Breast epithelium (tissue), 3 donors: Measurements from ENCODE around the gene MAST4.

Experiments
- POLR2AphosphoS5 ChIP-seq, 3 donors: sonication (generic); formaldehyde crosslinking; IDR thresholded peaks; one replicate each; pipeline ENCODE4 v1.6.1; 2017; ENCODE audit warnings: antibody characterized with exemption in 3 of 3
- TF ChIP-seq, protein P1 (sequence below), 3 donors: fragments of 450-650 bp; IDR thresholded peaks; one replicate each; pipeline ENCODE4 v1.5.1; 2016 to 2017; ENCODE audit warnings: antibody characterized with exemption in 3 of 3, mild to moderate bottlenecking in 3 of 3, moderate library complexity in 3 of 3

DNA sequence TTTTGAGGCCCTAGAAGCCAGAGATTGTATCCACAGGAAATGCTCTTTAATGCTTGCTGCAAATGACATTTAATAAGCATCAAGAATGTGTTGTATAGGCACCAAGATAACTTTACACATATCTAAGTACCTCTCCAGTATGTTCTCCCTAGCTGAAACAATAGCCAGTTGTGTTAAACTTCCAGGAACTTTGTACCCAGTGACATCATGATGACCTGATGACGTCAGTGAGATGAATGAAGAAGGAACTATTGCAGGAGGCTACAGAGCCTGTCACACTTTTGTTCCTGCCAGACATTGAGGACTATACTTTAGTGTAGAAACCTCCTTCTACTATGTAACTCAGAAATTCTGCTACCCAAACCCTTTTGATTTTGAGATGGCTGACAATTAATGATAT lies 470.6 kb downstream of the MAST4 start:
- TF ChIP-seq, protein P1, sequence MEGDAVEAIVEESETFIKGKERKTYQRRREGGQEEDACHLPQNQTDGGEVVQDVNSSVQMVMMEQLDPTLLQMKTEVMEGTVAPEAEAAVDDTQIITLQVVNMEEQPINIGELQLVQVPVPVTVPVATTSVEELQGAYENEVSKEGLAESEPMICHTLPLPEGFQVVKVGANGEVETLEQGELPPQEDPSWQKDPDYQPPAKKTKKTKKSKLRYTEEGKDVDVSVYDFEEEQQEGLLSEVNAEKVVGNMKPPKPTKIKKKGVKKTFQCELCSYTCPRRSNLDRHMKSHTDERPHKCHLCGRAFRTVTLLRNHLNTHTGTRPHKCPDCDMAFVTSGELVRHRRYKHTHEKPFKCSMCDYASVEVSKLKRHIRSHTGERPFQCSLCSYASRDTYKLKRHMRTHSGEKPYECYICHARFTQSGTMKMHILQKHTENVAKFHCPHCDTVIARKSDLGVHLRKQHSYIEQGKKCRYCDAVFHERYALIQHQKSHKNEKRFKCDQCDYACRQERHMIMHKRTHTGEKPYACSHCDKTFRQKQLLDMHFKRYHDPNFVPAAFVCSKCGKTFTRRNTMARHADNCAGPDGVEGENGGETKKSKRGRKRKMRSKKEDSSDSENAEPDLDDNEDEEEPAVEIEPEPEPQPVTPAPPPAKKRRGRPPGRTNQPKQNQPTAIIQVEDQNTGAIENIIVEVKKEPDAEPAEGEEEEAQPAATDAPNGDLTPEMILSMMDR (IDR thresholded peaks at IDR 0.05): no peak
- TF ChIP-seq POLR2AphosphoS5 (IDR thresholded peaks at IDR 0.05): no peak
